Cerebellar cortex (tissue), 1 donor: ENCODE results near the gene ANKRD13D.

Experiments used
- DNase-seq: peaks from one replicate; pipeline ENCODE4 v3.0.0-alpha.2; 2015; ENCODE audit warnings: low spot score

ANKRD13D gene

GRCh38 chr11:67273260-67273990, 15.7 kb upstream of the ANKRD13D start:
- DNase-seq = no peak

GRCh38 chr11:67274768-67275605, 14.1 kb upstream of the ANKRD13D start:
- DNase-seq = no peak

GRCh38 chr11:67275606-67276409, 13.3 kb upstream of the ANKRD13D start:
- DNase-seq = no peak

GRCh38 chr11:67276781-67277230, 12.3 kb upstream of the ANKRD13D start:
- DNase-seq = no peak

GRCh38 chr11:67277231-67277961, 11.7 kb upstream of the ANKRD13D start:
- no peak for DNase-seq

- no peak for DNase-seq
These were observed 10.8 kb upstream of the ANKRD13D start for GRCh38 chr11:67278135-67278938.

GRCh38 chr11:67278939-67279588, 10.0 kb upstream of the ANKRD13D start:
- DNase-seq = no peak

- no peak for DNase-seq
These were observed 9.3 kb upstream of the ANKRD13D start for GRCh38 chr11:67279589-67280340.

GRCh38 chr11:67280341-67280787, 8.7 kb upstream of the ANKRD13D start:
- no peak for DNase-seq

- DNase-seq = no peak
These were observed 8.1 kb upstream of the ANKRD13D start for GRCh38 chr11:67280788-67281551.

- no peak for DNase-seq
These were observed 7.5 kb upstream of the ANKRD13D start for GRCh38 chr11:67281552-67282150.

GRCh38 chr11:67282155-67282875, 6.8 kb upstream of the ANKRD13D start:
- no peak for DNase-seq

GRCh38 chr11:67282876-67283371, 6.2 kb upstream of the ANKRD13D start:
- no peak for DNase-seq

GRCh38 chr11:67283481-67283963, 5.6 kb upstream of the ANKRD13D start:
- DNase-seq = no peak

- no peak for DNase-seq
These were observed 4.1 kb upstream of the ANKRD13D start for GRCh38 chr11:67284811-67285540.
